Stimulated activated CD8-positive, alpha-beta memory T cell treated with anti-CD3 and anti-CD28 coated beads, Interleukin-15, amount 100 ng/mL, for 48 hours (primary cell): Measurements from ENCODE around the gene CDC14A.
"Not testable (repeated sequence)": the region's sequence is repeated elsewhere in the genome, so short reads cannot be mapped to it uniquely, and the experiment has no call there.

Experiments
- DNase-seq, 2 donors: peaks; one replicate each; pipeline ENCODE4 v3.0.0-alpha.2; 2020; ENCODE audit warnings: low read depth in 2 of 2

Gene CDC14A

DNA sequence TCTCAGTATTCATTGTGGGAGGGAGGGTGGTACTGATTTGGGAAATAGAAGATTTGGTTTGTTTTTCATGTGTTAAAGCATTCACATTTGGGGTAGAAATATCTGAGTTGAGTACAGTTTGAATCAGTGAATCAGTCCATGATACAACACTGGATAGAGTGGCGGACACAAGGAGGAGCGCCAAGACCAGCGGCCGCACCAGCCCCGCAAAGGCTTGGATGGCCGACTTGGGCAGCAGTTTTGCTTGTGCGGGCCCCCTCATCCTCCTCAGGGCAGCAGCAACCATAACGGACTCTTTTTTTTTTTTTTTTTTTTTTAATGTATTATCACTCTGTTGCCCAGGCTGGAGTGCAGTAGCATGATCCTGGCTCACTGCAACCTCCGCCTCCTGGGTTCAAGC lies 20.0 kb upstream of the CDC14A start:
- no peak for DNase-seq

GRCh38 chr1:100335436-100335835 lies 16.9 kb upstream of the CDC14A start:
- DNase-seq: no peak

DNA sequence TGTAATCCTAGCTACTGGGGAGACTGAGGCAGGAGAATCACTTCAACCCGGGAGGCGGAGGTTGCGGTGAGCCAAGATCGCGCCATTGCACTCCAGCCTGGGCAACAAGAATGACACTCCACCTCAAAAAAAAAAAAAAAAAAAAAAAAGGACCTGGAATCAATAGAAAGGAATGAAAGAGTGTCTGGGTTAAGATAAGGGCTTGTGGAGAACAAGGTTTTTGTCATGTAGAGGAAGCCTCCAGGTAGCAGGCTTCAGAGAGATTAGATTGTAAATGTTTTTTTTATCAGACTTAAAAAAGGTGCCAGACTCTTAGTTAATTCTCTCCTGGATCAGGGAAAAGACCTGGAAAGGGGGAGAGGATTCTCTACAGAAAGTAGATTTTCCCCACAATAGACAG lies 14.4 kb upstream of the CDC14A start:
- not testable (repeated sequence) for DNase-seq

DNA sequence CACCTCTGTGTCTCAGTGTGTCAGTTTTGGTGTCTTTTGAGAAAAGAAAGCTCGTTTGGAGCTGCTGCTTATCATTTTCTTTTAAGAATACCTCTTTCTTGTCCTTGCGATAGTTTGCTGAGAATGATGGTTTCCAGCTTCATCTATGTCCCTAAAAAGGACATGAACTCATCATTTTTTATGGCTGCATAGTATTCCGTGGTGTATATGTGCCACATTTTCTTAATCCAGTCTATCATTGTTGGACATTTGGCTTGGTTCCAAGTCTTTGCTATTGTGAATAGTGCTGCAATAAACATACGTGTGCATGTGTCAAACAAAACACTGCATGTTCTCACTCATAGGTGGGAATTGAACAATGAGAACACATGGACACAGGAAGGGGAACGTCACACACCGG lies 12.6 kb upstream of the CDC14A start:
- DNase-seq: not testable (repeated sequence)

- no peak for DNase-seq
Observed at GRCh38 chr1:100340494-100340893, 11.8 kb upstream of the CDC14A start.

DNA sequence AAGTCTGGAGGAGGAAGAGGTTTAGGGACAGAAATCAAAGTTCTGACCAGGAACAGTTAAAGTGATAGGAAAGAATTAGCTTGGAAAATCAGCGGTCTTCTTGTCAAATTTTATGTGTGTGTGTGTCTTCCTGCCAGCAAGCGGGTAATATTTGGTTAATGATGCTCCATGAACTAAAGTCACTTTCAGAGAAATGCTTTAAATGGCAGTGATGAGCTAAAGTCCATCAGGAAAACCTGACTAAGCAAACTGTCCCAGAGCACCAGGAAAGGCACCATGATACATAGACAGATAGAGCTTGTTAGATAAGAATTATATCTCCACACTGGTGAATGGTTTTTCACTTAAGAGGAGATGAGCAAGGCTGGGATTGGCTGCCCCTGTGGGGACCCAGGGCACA lies 10.0 kb upstream of the CDC14A start:
- no peak for DNase-seq

GRCh38 chr1:100343897-100344296 lies 8.4 kb upstream of the CDC14A start:
- DNase-seq: no peak

GRCh38 chr1:100344774-100345173 lies 7.5 kb upstream of the CDC14A start:
- no peak for DNase-seq

DNA sequence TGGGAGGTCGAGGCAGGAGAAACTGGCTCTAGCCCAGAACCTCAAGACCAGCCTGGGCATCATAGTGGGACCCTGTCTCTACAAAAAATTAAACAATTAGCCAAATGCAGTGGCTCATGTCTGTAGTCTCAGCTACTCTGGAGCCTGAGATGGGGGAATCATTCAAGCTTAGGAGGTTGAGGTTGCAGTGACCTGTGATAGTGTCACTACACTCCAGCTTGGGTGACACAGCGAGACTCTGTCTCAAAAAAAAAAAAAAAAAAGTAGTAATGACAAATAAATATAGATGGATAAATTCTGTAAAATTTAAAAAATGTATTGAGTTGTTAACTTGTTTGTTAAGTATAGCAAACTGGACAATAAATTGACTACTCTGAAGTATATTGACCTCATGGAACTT lies 5.9 kb upstream of the CDC14A start:
- DNase-seq: no peak

GRCh38 chr1:100347009-100347966 lies 5.0 kb upstream of the CDC14A start:
- DNase-seq: no peak

DNA sequence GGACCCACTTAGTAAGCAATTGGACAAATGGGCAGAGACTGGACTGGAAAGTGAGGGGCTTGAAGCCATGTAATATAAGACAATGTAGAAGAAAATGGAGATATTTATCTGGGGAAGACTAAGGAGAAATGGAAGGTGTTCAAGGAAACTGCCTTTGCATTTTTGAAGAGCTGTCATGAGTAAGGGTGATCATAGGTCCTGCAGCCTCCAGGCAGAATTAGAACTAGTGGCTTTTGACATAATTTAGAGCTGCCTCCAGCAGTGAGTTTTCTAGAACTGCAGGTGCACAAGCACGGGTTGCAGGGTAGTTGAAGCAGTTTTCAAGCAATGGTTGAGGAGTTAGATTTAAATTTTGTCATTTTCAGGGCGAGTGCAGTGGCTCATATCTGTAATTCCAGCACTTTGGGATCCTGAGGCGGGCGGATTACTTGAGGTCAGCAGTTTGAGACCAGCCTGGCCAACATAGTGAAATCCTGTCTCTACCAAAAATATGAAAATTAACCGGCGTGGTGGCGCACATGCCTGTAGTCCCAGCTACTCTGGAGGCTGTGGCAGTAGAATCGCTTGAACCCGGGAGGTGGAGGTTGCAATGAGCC lies 3.7 kb upstream of the CDC14A start:
- DNase-seq: no peak

DNA sequence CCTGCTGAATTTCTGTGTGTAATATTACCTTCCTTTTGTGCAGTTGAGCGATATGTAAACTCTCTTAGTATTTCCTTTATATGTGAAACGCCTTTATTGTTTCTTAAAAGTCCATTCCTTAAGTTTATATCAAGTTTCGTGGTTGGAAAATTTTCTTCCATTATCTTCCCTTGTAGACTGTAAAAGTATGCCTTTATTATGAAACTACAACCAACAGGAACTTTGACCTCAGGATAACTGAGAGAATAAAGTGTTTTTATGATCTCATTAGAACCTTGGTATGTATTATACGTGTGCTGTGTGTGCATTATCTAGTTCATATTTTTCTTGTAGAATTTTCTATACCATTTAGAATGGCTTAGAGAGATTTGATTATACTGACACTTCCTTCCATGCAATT lies 3.1 kb upstream of the CDC14A start:
- DNase-seq: no peak

DNA sequence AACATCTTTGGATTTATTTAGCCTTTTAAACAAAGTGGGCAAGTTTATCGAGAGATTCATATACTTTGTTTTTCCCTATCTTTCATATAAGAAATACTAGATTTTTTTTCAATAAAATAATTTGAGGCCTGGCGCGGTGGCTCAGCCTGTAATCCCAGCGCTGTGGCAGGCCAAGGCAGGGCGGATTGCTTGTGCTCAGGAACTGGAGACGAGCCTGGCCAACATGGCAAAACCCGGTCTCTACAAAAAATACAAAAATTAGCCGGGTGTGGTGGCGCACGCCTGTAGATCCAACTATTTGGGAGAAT lies 1.6 kb upstream of the CDC14A start:
- no peak for DNase-seq

- peak; percentile 82 to 85 for DNase-seq
Observed at GRCh38 chr1:100351095-100351887, 1.0 kb upstream of the CDC14A start.

GRCh38 chr1:100353071-100353801 lies 930 bp downstream of the CDC14A start:
- peak; percentile 15 to 32 for DNase-seq

DNA sequence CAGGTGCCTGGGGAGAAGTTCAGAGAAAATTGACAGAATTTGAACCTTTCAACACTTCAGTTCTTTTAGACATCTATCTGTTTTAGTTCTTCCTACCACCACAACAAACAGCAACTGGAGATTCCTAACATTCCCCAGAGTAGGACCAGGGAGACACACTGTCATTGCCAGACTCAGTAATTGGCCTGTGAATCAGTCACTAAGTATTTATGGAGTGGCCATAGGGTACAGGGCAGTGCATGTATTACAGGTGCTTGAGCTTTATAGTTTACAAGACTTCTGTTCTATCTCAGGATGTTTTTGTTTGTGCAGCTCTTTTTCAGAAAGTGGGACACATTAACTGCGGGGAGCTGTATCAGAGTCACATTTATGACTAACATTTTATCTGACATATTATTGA lies 1.7 kb downstream of the CDC14A start:
- DNase-seq: no peak

DNA sequence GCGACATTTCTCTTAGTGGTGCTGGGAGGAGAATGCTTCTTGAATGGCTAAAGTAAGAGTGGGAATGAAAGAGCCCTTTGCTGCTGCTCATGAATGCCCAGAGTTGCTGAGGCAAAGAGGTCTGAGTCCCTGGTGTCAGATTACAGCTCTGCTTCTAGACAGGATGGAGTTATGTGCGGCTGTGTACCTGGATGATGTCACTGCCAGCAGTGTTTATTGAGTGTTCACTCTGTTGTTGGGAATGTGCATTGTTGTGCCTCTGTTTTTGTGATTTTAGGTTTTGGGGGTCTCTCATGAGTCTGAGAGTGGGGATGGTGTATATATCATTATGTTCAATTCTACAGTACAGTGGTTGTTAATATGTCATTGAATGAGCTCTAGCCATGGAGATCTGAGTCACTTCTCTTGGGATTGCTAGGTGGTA lies 2.7 kb downstream of the CDC14A start:
- no peak for DNase-seq

GRCh38 chr1:100358210-100358609 lies 5.9 kb downstream of the CDC14A start:
- DNase-seq: no peak

GRCh38 chr1:100359139-100359538 lies 6.8 kb downstream of the CDC14A start:
- no peak for DNase-seq

DNA sequence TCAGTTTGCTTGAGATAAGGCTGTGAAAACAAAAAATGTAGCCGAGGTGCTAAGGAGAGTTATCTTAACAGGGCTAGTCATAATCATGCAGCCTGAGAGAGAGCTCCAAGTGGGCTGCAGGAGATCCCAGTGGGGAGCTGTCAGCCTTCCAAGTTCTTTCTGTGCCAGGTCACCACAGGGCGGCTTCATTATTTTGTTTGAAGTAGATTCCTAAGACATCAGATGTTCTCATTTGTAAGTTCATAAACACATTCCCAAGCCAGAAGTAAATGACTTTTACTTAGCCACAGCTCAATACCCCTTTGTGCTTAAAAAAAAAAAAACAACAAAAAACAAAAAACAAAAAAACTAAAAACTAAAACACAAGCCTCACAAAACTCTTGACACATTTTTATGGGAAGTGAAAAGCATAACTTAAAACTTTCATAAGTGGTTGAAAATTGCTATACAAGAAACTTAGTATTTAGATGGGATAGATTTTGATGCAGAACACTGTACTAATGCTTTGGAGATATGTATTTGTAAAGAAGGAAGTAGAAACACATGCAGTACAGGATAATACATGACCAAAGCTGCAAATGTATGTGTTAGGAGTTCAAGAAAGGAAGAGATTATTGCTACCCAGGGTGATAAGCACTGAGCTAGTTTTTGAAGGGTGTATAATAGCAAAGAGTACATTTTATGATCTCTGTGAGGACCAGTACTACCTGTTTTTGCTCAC lies 8.6 kb downstream of the CDC14A start:
- no peak for DNase-seq

- DNase-seq: no peak
Observed at GRCh38 chr1:100361511-100362089, 9.3 kb downstream of the CDC14A start.
